ENCODE data around the gene CTAGE15. TPM values are rescaled to one million over a fixed set of nuclear protein-coding genes. Genes with fewer than 3 reads are reported as not detected.
"Not testable (repeated sequence)": the region's sequence is repeated elsewhere in the genome, so short reads cannot be mapped to it uniquely, and the experiment has no call there.

CTAGE15 gene
- under 1 TPM in 1 of 2 donors, not detected in 1; 0.99 TPM for total RNA-seq
- polyA plus RNA-seq: not detected
- long read RNA-seq, donor 1: 0 reads
- long read RNA-seq, donor 2: 0 reads

GRCh38 chr7:143571501-143571900 is at the start of gene CTAGE15:
Gene CTAGE15, plus strand, starts transcription at chr7:143571801. Its CDS starts 17 bp downstream, at chr7:143571818.
- H3K27me3 ChIP-seq (ENCODE audit: control insufficient read depth in 1 of 2, insufficient read depth in 2 of 2, low read length in 1 of 2); DNase-seq; H3K9me3 ChIP-seq (ENCODE audit: control insufficient read depth, low read length); H3K4me3 ChIP-seq (ENCODE audit: low read length in 2 of 2); H3K36me3 ChIP-seq (ENCODE audit: control insufficient read depth in 1 of 2, insufficient read depth in 2 of 2, low read length in 1 of 2); ATAC-seq (ENCODE audit: low FRiP score); intact Hi-C loops (cut with DNase I); H3K4me1 ChIP-seq (ENCODE audit: control insufficient read depth in 1 of 2, insufficient read depth in 2 of 2, low read length in 2 of 2); H3K27ac ChIP-seq (ENCODE audit: low read depth in 1 of 2, low read length in 2 of 2): not testable (repeated sequence)
- 87 to 92% methylated on average over 6 to 8 of the region's 20 CpGs for WGBS, 2 donors

GRCh38 chr7:143522309-143522916 is 49.2 kb upstream of the CTAGE15 start:
- H3K4me1 ChIP-seq (ENCODE audit: control insufficient read depth in 1 of 2, insufficient read depth in 2 of 2, low read length in 2 of 2); H3K36me3 ChIP-seq (ENCODE audit: control insufficient read depth in 1 of 2, insufficient read depth in 2 of 2, low read length in 1 of 2); H3K27me3 ChIP-seq (ENCODE audit: control insufficient read depth in 1 of 2, insufficient read depth in 2 of 2, low read length in 1 of 2); intact Hi-C loops (cut with DNase I); H3K27ac ChIP-seq (ENCODE audit: low read depth in 1 of 2, low read length in 2 of 2); H3K4me3 ChIP-seq (ENCODE audit: low read length in 2 of 2); H3K9me3 ChIP-seq (ENCODE audit: control insufficient read depth, low read length); DNase-seq: not testable (repeated sequence)
- ATAC-seq (ENCODE audit: low FRiP score): peak; percentile 66
- WGBS, 2 donors: no CpG with 5 or more reads among the region's 9 CpGs

- H3K27me3 ChIP-seq (ENCODE audit: control insufficient read depth in 1 of 2, insufficient read depth in 2 of 2, low read length in 1 of 2); DNase-seq; H3K27ac ChIP-seq (ENCODE audit: low read depth in 1 of 2, low read length in 2 of 2); H3K9me3 ChIP-seq (ENCODE audit: control insufficient read depth, low read length); H3K4me1 ChIP-seq (ENCODE audit: control insufficient read depth in 1 of 2, insufficient read depth in 2 of 2, low read length in 2 of 2); intact Hi-C loops (cut with DNase I); H3K36me3 ChIP-seq (ENCODE audit: control insufficient read depth in 1 of 2, insufficient read depth in 2 of 2, low read length in 1 of 2); H3K4me3 ChIP-seq (ENCODE audit: low read length in 2 of 2): not testable (repeated sequence)
- peak; percentile 19 for ATAC-seq (ENCODE audit: low FRiP score)
- whole genome bisulfite sequencing, 2 donors: 77 to 90% methylated on average over 4 of the region's 6 CpGs
Measured at GRCh38 chr7:143531169-143531926, 40.3 kb upstream of the CTAGE15 start.

- H3K36me3 ChIP-seq (ENCODE audit: control insufficient read depth in 1 of 2, insufficient read depth in 2 of 2, low read length in 1 of 2); DNase-seq; H3K4me1 ChIP-seq (ENCODE audit: control insufficient read depth in 1 of 2, insufficient read depth in 2 of 2, low read length in 2 of 2); ATAC-seq (ENCODE audit: low FRiP score); H3K27me3 ChIP-seq (ENCODE audit: control insufficient read depth in 1 of 2, insufficient read depth in 2 of 2, low read length in 1 of 2); intact Hi-C loops (cut with DNase I); H3K27ac ChIP-seq (ENCODE audit: low read depth in 1 of 2, low read length in 2 of 2); H3K9me3 ChIP-seq (ENCODE audit: control insufficient read depth, low read length); H3K4me3 ChIP-seq (ENCODE audit: low read length in 2 of 2): not testable (repeated sequence)
- no CpG with 5 or more reads among the region's 1 CpG for WGBS, 2 donors
Measured at GRCh38 chr7:143531932-143532331, 39.7 kb upstream of the CTAGE15 start.

GRCh38 chr7:143533213-143533839 is 38.3 kb upstream of the CTAGE15 start:
- DNase-seq; H3K4me1 ChIP-seq (ENCODE audit: control insufficient read depth in 1 of 2, insufficient read depth in 2 of 2, low read length in 2 of 2); H3K36me3 ChIP-seq (ENCODE audit: control insufficient read depth in 1 of 2, insufficient read depth in 2 of 2, low read length in 1 of 2); H3K27ac ChIP-seq (ENCODE audit: low read depth in 1 of 2, low read length in 2 of 2); intact Hi-C loops (cut with DNase I); H3K4me3 ChIP-seq (ENCODE audit: low read length in 2 of 2); H3K9me3 ChIP-seq (ENCODE audit: control insufficient read depth, low read length); H3K27me3 ChIP-seq (ENCODE audit: control insufficient read depth in 1 of 2, insufficient read depth in 2 of 2, low read length in 1 of 2): not testable (repeated sequence)
- no CpG with 5 or more reads among the region's 6 CpGs for whole genome bisulfite sequencing, 2 donors
- ATAC-seq (ENCODE audit: low FRiP score): peak; percentile 72

- H3K27ac ChIP-seq (ENCODE audit: low read depth in 1 of 2, low read length in 2 of 2); H3K27me3 ChIP-seq (ENCODE audit: control insufficient read depth in 1 of 2, insufficient read depth in 2 of 2, low read length in 1 of 2); H3K36me3 ChIP-seq (ENCODE audit: control insufficient read depth in 1 of 2, insufficient read depth in 2 of 2, low read length in 1 of 2); intact Hi-C loops (cut with DNase I); DNase-seq; ATAC-seq (ENCODE audit: low FRiP score); H3K4me1 ChIP-seq (ENCODE audit: control insufficient read depth in 1 of 2, insufficient read depth in 2 of 2, low read length in 2 of 2); H3K9me3 ChIP-seq (ENCODE audit: control insufficient read depth, low read length); H3K4me3 ChIP-seq (ENCODE audit: low read length in 2 of 2): not testable (repeated sequence)
- 97 to 100% methylated on average over 1 of the region's 1 CpG for WGBS, 2 donors
Measured at GRCh38 chr7:143536443-143536842, 35.2 kb upstream of the CTAGE15 start.

- H3K27ac ChIP-seq (ENCODE audit: low read depth in 1 of 2, low read length in 2 of 2); ATAC-seq (ENCODE audit: low FRiP score); H3K27me3 ChIP-seq (ENCODE audit: control insufficient read depth in 1 of 2, insufficient read depth in 2 of 2, low read length in 1 of 2); H3K9me3 ChIP-seq (ENCODE audit: control insufficient read depth, low read length); H3K4me1 ChIP-seq (ENCODE audit: control insufficient read depth in 1 of 2, insufficient read depth in 2 of 2, low read length in 2 of 2); H3K36me3 ChIP-seq (ENCODE audit: control insufficient read depth in 1 of 2, insufficient read depth in 2 of 2, low read length in 1 of 2); H3K4me3 ChIP-seq (ENCODE audit: low read length in 2 of 2); DNase-seq; intact Hi-C loops (cut with DNase I): not testable (repeated sequence)
- WGBS, 2 donors: no CpG with 5 or more reads among the region's 7 CpGs
Measured at GRCh38 chr7:143543288-143544038, 28.1 kb upstream of the CTAGE15 start.

GRCh38 chr7:143555968-143556367 is 15.6 kb upstream of the CTAGE15 start:
- no CpG with 5 or more reads among the region's 1 CpG for WGBS, 2 donors

More at GRCh38 chr7:143555968-143556367, 15.6 kb upstream of the CTAGE15 start:
- ATAC-seq (ENCODE audit: low FRiP score); H3K27me3 ChIP-seq (ENCODE audit: control insufficient read depth in 1 of 2, insufficient read depth in 2 of 2, low read length in 1 of 2); H3K4me3 ChIP-seq (ENCODE audit: low read length in 2 of 2); intact Hi-C loops (cut with DNase I); H3K9me3 ChIP-seq (ENCODE audit: control insufficient read depth, low read length); H3K36me3 ChIP-seq (ENCODE audit: control insufficient read depth in 1 of 2, insufficient read depth in 2 of 2, low read length in 1 of 2); H3K27ac ChIP-seq (ENCODE audit: low read depth in 1 of 2, low read length in 2 of 2); DNase-seq; H3K4me1 ChIP-seq (ENCODE audit: control insufficient read depth in 1 of 2, insufficient read depth in 2 of 2, low read length in 2 of 2): not testable (repeated sequence)

Data from aorta (tissue), 5 donors.